Panc1 (cell line): ENCODE data around the gene PRR5L. TPM values are rescaled to one million over a fixed set of nuclear protein-coding genes. Genes with fewer than 3 reads are reported as not detected.

ENCODE experiments used
- ATAC-seq: fragments of 200-7000 bp; cut with Tn5 transposase; 2 replicates; pipeline ENCODE4 v1.9.1; 2020; ENCODE audit warnings: mild to moderate bottlenecking, moderate library complexity
- BruUV-seq: library from RNA; stranded (reverse); fragments of 400-500 nt; replicated peaks from 2 replicates; lab custom pipeline; 2021; lab: Mats Ljungman, UMichigan
- CTCF ChIA-PET: fragments of 300-600 bp; sonication (Branson Sonifier 250); formaldehyde crosslinking; loops from one replicate; lab custom pipeline; 2022; ENCODE audit warnings: antibody characterized with exemption; lab: Charles Lee
- POLR2A ChIA-PET: fragments of 300-600 bp; sonication (Branson Sonifier 250); formaldehyde crosslinking; loops from one replicate; lab custom pipeline; 2022; ENCODE audit warnings: antibody characterized with exemption; lab: Charles Lee
- DNase-seq: peaks from one replicate; pipeline ENCODE4 v3.0.0-alpha.2; 2010; ENCODE audit warnings: low read depth, low spot score
- H3K27ac ChIP-seq: 2 replicates; pipeline ENCODE4 v1.5.1; 2011; ENCODE audit warnings: mild to moderate bottlenecking, low read length, inconsistent platforms
- H3K27me3 ChIP-seq: fragments of 200-500 bp; sonication (Bioruptor generic); 2 replicates; pipeline ENCODE4 v1.6.0; 2014; ENCODE audit warnings: low read length, inconsistent platforms; ENCODE audit not compliant: control insufficient read depth, insufficient read depth
- H3K36me3 ChIP-seq: fragments of 200-500 bp; sonication (Bioruptor generic); 2 replicates; pipeline ENCODE4 v1.5.1; 2014; ENCODE audit warnings: inconsistent platforms, mild to moderate bottlenecking, low read length, moderate library complexity; ENCODE audit not compliant: control insufficient read depth, insufficient read depth
- H3K4me1 ChIP-seq: 2 replicates; pipeline ENCODE4 v1.5.1; 2011; ENCODE audit warnings: inconsistent platforms, mild to moderate bottlenecking, low read length, moderate library complexity; ENCODE audit not compliant: control insufficient read depth, insufficient read depth
- H3K4me3 ChIP-seq, 2 experiments: 2 replicates each; pipeline ENCODE4 v1.5.1; 2011 to 2012; ENCODE audit warnings: low read depth in 2 of 2, low read length in 2 of 2, mild to moderate bottlenecking in 2 of 2, inconsistent platforms in 1 of 2, moderate library complexity in 1 of 2
- H3K9me3 ChIP-seq: fragments of 200-500 bp; sonication (Bioruptor generic); 2 replicates; pipeline ENCODE4 v1.5.1; 2014; ENCODE audit warnings: low read depth, mild to moderate bottlenecking, inconsistent platforms, low read length, moderate library complexity; ENCODE audit not compliant: control insufficient read depth, insufficient read depth
- POLR2AphosphoS5 ChIP-seq: IDR thresholded peaks from 2 replicates; pipeline ENCODE4 v1.6.1; 2012; ENCODE audit warnings: mild to moderate bottlenecking, low read depth, low read length, moderate library complexity
- SIN3A ChIP-seq: IDR thresholded peaks from 2 replicates; pipeline ENCODE4 v1.6.1; 2012; ENCODE audit warnings: low read depth, mild to moderate bottlenecking, low read length, moderate library complexity, borderline replicate concordance; ENCODE audit not compliant: insufficient read depth
- TCF7L2 ChIP-seq: IDR thresholded peaks from 2 replicates; pipeline ENCODE4 v1.6.1; 2011; ENCODE audit warnings: mild to moderate bottlenecking, low read depth, low read length, inconsistent platforms
- in situ Hi-C: cut with HindIII; loops from 2 replicates; pipeline ENCODE4 v1.10.0; 2016; ENCODE audit warnings: low sequenced_read_pairs, low pct_unique_long_range_greater_than_20kb
- intact Hi-C: fragments of 100-400 bp; cut with micrococcal nuclease; formaldehyde crosslinking; loops from one replicate; pipeline ENCODE4 v1.10.0; 2022; ENCODE audit not compliant: unreplicated experiment
- total RNA-seq: library from RNA; stranded (reverse); gene quantifications from one replicate; pipeline ENCODE4 v1.2.1, GENCODE V29; 2021; ENCODE audit not compliant: unreplicated experiment
- TF ChIP-seq, protein P1 (sequence below): fragments of 450-650 bp; IDR thresholded peaks from 2 replicates; pipeline ENCODE4 v1.5.1; 2017; ENCODE audit warnings: mild to moderate bottlenecking
- TF ChIP-seq, protein P2 (sequence below), 2 experiments: IDR thresholded peaks; 2 replicates each; pipeline ENCODE4 v1.6.1; 2011 to 2012; ENCODE audit warnings: low read depth in 2 of 2, control low read depth in 1 of 2, low read length in 1 of 2, mild to moderate bottlenecking in 1 of 2, moderate library complexity in 1 of 2; ENCODE audit not compliant: insufficient read depth in 1 of 2

The PRR5L gene
- total RNA-seq, 1 experiment from 2014 or later = 0.36 TPM

DNA sequence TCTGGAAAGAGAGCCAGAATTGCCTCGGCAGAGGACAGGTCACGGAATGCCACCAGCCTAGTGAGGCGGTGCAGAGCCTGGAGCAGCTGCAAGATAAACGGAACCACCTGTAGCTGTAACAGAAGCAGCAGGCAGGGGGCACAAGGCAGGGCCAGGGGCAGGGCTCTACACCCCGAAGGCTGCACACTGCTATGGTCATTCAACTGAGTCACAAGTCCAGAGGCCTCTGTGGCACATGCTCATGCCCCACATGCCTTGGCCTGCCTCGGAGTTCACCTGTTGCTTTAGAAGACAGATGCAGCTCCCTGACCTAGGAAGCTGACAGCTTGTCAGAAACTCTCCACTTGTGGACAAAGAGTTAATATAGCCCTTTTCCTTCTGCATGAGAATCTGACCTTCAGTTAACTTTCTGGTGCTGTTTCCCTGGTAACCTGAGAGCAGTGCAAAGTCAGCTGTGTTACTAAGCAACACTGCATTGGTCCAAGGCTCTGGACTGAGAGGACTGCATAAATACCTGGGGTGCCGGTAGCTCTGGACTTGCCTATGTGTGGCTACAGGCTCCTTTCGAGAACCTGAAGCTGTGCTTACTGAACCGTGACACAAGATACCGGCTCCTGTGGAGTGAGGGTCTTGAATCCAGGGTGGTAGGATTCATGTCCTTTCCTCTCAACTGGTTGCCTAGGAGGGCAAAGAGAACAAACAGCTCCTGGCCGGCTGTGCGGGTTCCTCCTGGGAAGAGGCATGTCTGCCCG lies 17.4 kb upstream of the PRR5L start:
- ChIA-PET POLR2A (no interaction called here), CTCF (interaction anchor here (1.2 kb wide), 1 partner anchor 200 kb away, joined by 4 read pairs; no protein-coding TSS in a partner anchor)
- no peaks in the 10 kb centered on the region for H3K27me3 ChIP-seq
- DNase-seq (no peak), ATAC-seq (no peak)
- BruUV-seq = no TSS peak
- intact Hi-C loops = no loop called here
- TF ChIP-seq SIN3A = no peak
- TF ChIP-seq POLR2AphosphoS5 = no peak
- TF ChIP-seq, protein P1, sequence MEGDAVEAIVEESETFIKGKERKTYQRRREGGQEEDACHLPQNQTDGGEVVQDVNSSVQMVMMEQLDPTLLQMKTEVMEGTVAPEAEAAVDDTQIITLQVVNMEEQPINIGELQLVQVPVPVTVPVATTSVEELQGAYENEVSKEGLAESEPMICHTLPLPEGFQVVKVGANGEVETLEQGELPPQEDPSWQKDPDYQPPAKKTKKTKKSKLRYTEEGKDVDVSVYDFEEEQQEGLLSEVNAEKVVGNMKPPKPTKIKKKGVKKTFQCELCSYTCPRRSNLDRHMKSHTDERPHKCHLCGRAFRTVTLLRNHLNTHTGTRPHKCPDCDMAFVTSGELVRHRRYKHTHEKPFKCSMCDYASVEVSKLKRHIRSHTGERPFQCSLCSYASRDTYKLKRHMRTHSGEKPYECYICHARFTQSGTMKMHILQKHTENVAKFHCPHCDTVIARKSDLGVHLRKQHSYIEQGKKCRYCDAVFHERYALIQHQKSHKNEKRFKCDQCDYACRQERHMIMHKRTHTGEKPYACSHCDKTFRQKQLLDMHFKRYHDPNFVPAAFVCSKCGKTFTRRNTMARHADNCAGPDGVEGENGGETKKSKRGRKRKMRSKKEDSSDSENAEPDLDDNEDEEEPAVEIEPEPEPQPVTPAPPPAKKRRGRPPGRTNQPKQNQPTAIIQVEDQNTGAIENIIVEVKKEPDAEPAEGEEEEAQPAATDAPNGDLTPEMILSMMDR = no peak
- no peak for TF ChIP-seq TCF7L2
- TF ChIP-seq, protein P2, sequence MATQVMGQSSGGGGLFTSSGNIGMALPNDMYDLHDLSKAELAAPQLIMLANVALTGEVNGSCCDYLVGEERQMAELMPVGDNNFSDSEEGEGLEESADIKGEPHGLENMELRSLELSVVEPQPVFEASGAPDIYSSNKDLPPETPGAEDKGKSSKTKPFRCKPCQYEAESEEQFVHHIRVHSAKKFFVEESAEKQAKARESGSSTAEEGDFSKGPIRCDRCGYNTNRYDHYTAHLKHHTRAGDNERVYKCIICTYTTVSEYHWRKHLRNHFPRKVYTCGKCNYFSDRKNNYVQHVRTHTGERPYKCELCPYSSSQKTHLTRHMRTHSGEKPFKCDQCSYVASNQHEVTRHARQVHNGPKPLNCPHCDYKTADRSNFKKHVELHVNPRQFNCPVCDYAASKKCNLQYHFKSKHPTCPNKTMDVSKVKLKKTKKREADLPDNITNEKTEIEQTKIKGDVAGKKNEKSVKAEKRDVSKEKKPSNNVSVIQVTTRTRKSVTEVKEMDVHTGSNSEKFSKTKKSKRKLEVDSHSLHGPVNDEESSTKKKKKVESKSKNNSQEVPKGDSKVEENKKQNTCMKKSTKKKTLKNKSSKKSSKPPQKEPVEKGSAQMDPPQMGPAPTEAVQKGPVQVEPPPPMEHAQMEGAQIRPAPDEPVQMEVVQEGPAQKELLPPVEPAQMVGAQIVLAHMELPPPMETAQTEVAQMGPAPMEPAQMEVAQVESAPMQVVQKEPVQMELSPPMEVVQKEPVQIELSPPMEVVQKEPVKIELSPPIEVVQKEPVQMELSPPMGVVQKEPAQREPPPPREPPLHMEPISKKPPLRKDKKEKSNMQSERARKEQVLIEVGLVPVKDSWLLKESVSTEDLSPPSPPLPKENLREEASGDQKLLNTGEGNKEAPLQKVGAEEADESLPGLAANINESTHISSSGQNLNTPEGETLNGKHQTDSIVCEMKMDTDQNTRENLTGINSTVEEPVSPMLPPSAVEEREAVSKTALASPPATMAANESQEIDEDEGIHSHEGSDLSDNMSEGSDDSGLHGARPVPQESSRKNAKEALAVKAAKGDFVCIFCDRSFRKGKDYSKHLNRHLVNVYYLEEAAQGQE (IDR thresholded peaks at IDR 0.05; ENCODE audit: insufficient read depth in 1 of 2, low read depth in 2 of 2, low read length in 1 of 2) = no peak
- H3K27ac ChIP-seq = no peak overlapping the region
- no peaks in the 10 kb centered on the region for H3K4me1 ChIP-seq
- in situ Hi-C loops = no loop called here
- no peaks in the 10 kb centered on the region for H3K36me3 ChIP-seq
- H3K4me3 ChIP-seq = no peak overlapping the region
- no peaks in the 10 kb centered on the region for H3K9me3 ChIP-seq

DNA sequence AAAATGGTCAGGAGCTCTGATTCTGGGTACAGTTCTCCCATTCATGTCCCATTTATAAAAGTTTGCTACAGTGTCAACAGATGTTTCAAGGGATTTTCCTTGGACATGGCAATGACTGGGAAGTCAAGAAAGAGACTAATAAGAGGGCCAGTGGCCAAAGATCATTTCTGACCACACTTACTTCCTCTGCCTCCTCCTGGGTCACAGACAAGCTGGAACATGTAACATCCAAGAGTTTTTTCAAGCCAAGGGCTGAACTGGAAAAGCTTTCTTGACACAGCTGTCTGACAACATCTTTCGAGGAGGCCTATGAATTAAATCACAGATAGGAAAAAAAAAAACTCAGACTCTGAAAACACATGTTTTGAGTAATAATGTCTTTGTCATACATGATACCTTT lies 15.6 kb upstream of the PRR5L start:
- no peaks in the 10 kb centered on the region for H3K36me3 ChIP-seq
- CTCF ChIA-PET = interaction anchor here (0.5 to 0.6 kb wide), 2 partner anchors 459 to 467 kb away, joined by 3 to 6 read pairs; no protein-coding TSS in a partner anchor
- intact Hi-C loops (no loop called here), in situ Hi-C loops (no loop called here)
- no peak overlapping the region for H3K27ac ChIP-seq
- no peak overlapping the region for H3K4me3 ChIP-seq
- TF ChIP-seq, protein P1 = no peak
- TF ChIP-seq, protein P2 (IDR thresholded peaks at IDR 0.05; ENCODE audit: insufficient read depth in 1 of 2, low read depth in 2 of 2, low read length in 1 of 2) = no peak
- TF ChIP-seq SIN3A (no peak), POLR2AphosphoS5 (no peak), TCF7L2 (no peak)
- ATAC-seq = no peak
- H3K4me1 ChIP-seq = no peaks in the 10 kb centered on the region
- no peaks in the 10 kb centered on the region for H3K27me3 ChIP-seq
- no peaks in the 10 kb centered on the region for H3K9me3 ChIP-seq
- POLR2A ChIA-PET = no interaction called here
- no peak for DNase-seq
- BruUV-seq = no TSS peak
